A549 treated with AZD9567 at 1 μM for 4 hours (cell line): ENCODE results near the gene MBP. TPM values are rescaled to one million over a fixed set of nuclear protein-coding genes. Genes with fewer than 3 reads are reported as not detected.

ENCODE experiments used
- total RNA-seq: library from RNA; stranded (reverse); fragments of 200-300 nt; extraction: Qiagen RNA extraction; gene quantifications from 5 replicates; pipeline ENCODE4 v1.2.3, GENCODE V29; 2022; ENCODE audit not compliant: insufficient read depth

MBP gene
- total RNA-seq, result 16.4 to 20.1 TPM (median 18.5 TPM) in 5 replicates

GRCh38 chr18:77132369-77133050, at the start of gene MBP:
Gene MBP, minus strand, starts transcription at chr18:77132783. Its CDS starts 27,522 bp downstream, at chr18:77105261.

Other genes starting within 250 kb of the MBP start
- gene GALR1, start 117.1 kb upstream of the MBP start, total RNA-seq, result not detected in 5 replicates